ENCODE data around the gene ANAPC5. TPM values are rescaled to one million over a fixed set of nuclear protein-coding genes. Genes with fewer than 3 reads are reported as not detected.
A peak's percentile ranks its signal among the peaks of the same experiment; 100 is the strongest.

The ANAPC5 gene
- total RNA-seq, 1 donor from 2014 or later, result 58.8 TPM

GRCh38 chr12:121345151-121345815, 6.9 kb downstream of the ANAPC5 start:
- intact Hi-C loops (cut with DNase I), result no loop called here
- no peak for TF ChIP-seq CTCF (IDR thresholded peaks at IDR 0.05)
- DNase-seq (ENCODE audit: low spot score in 2 of 2), result no peak
- no peaks in the 10 kb centered on the region for H3K9me3 ChIP-seq
- H3K27me3 ChIP-seq, result no peaks in the 10 kb centered on the region
- no peak overlapping the region for H3K4me3 ChIP-seq
- peaks cover 44 to 67% of the 10 kb centered on the region in 2 donors for H3K36me3 ChIP-seq
- no peak overlapping the region for H3K27ac ChIP-seq
- H3K4me1 ChIP-seq, result no peaks in the 10 kb centered on the region

- Histone ChIP-seq H3K4me1 (no peaks in the 10 kb centered on the region), H3K27ac (no peak overlapping the region), H3K27me3 (no peaks in the 10 kb centered on the region), H3K4me3 (no peak overlapping the region), H3K9me3 (no peaks in the 10 kb centered on the region), H3K36me3 (peaks cover 52 to 67% of the 10 kb centered on the region in 2 donors)
- intact Hi-C loops (cut with DNase I), result no loop called here
- no peak for DNase-seq (ENCODE audit: low spot score in 2 of 2)
- no peak for TF ChIP-seq CTCF (IDR thresholded peaks at IDR 0.05)
Measured at GRCh38 chr12:121344506-121344905, 7.7 kb downstream of the ANAPC5 start.

GRCh38 chr12:121337416-121337815, 14.8 kb downstream of the ANAPC5 start:
- no peaks in the 10 kb centered on the region for H3K4me1 ChIP-seq
- H3K4me3 ChIP-seq, result no peak overlapping the region
- H3K27ac ChIP-seq, result no peak overlapping the region
- peaks cover 47 to 65% of the 10 kb centered on the region in 2 donors for H3K36me3 ChIP-seq
- H3K9me3 ChIP-seq, result no peaks in the 10 kb centered on the region
- no peak for TF ChIP-seq CTCF (IDR thresholded peaks at IDR 0.05)
- no peaks in the 10 kb centered on the region for H3K27me3 ChIP-seq
- intact Hi-C loops (cut with DNase I), result no loop called here
- no peak for DNase-seq (ENCODE audit: low spot score in 2 of 2)

GRCh38 chr12:121334513-121335343, 17.5 kb downstream of the ANAPC5 start:
- Histone ChIP-seq H3K27ac (no peak overlapping the region), H3K4me3 (no peak overlapping the region), H3K4me1 (no peaks in the 10 kb centered on the region), H3K36me3 (peaks cover 56 to 71% of the 10 kb centered on the region in 2 donors), H3K9me3 (no peaks in the 10 kb centered on the region), H3K27me3 (no peaks in the 10 kb centered on the region)
- peak; percentile 51 to 84 (median 83) for TF ChIP-seq CTCF (IDR thresholded peaks at IDR 0.05)
- DNase-seq (ENCODE audit: low spot score in 2 of 2), result no peak
- intact Hi-C loops (cut with DNase I), result loop anchor here (1.0 kb wide), 1 partner anchor 109 kb away; no protein-coding TSS in a partner anchor

DNA sequence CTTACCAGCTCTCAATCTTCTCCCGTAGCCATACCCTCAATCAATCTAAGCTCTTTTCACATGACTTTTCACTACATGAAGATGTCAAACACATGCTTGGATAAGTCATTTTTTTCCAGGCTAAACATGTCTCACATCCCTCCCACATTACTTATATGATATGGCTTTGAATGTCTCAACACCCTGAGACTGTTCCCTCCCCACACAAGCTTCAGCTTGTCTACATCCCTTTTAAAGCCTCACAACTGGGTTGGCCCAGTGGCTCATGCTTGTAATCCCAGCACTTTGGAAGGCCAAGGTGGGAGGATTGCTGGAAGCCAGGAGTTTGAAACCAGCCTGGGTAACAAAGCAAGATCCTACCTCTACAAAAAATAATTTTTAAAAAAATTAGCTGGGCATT, 18.5 kb downstream of the ANAPC5 start:
- H3K36me3 ChIP-seq, result peaks cover 57 to 80% of the 10 kb centered on the region in 2 donors
- no peak overlapping the region for H3K4me3 ChIP-seq
- no peaks in the 10 kb centered on the region for H3K27me3 ChIP-seq
- intact Hi-C loops (cut with DNase I), result loop anchor here (1.0 kb wide), 1 partner anchor 110 kb away; no protein-coding TSS in a partner anchor
- DNase-seq (ENCODE audit: low spot score in 2 of 2), result no peak
- H3K4me1 ChIP-seq, result no peaks in the 10 kb centered on the region
- no peaks in the 10 kb centered on the region for H3K9me3 ChIP-seq
- H3K27ac ChIP-seq, result no peak overlapping the region
- no peak for TF ChIP-seq CTCF (IDR thresholded peaks at IDR 0.05)
